Activated naive CD8-positive, alpha-beta T cell treated with anti-CD3 and anti-CD28 coated beads for 36 hours (primary cell): Measurements from ENCODE around the gene GJB2. TPM values are rescaled to one million over a fixed set of nuclear protein-coding genes. Genes with fewer than 3 reads are reported as not detected.

Experiments used
- DNase-seq: peaks from one replicate; pipeline ENCODE4 v3.0.0; 2021
- H3K27ac Mint-ChIP-seq: one replicate; pipeline ENCODE4 v1.8.0; 2022; ENCODE audit warnings: mild to moderate bottlenecking, moderate library complexity, mixed read lengths
- H3K27me3 Mint-ChIP-seq: one replicate; pipeline ENCODE4 v1.8.0; 2022; ENCODE audit warnings: mild to moderate bottlenecking, mixed read lengths
- H3K36me3 Mint-ChIP-seq: one replicate; pipeline ENCODE4 v1.8.0; 2021; ENCODE audit warnings: mild to moderate bottlenecking, mixed read lengths
- H3K4me1 Mint-ChIP-seq: one replicate; pipeline ENCODE4 v1.8.0; 2021; ENCODE audit warnings: mixed read lengths
- H3K4me3 Mint-ChIP-seq: one replicate; pipeline ENCODE4 v1.8.0; 2022; ENCODE audit warnings: mild to moderate bottlenecking, moderate library complexity, mixed read lengths
- H3K9me3 Mint-ChIP-seq: one replicate; pipeline ENCODE4 v1.8.0; 2022; ENCODE audit warnings: mixed read lengths
- total RNA-seq, 2 experiments: library from RNA; stranded (reverse); gene quantifications; one replicate each; pipeline ENCODE4 v1.2.3, GENCODE V29; 2021

GJB2 gene
- total RNA-seq, 2 experiments from 2014 or later: 1.8 to 2.1 TPM

- Mint-ChIP-seq H3K27me3 (peaks cover 27% of the 10 kb centered on the region), H3K27ac (no peak overlapping the region), H3K36me3 (peaks cover 1% of the 10 kb centered on the region), H3K4me3 (no peak overlapping the region), H3K9me3 (no peaks in the 10 kb centered on the region), H3K4me1 (peaks cover 5% of the 10 kb centered on the region)
- DNase-seq: no peak
Observed at GRCh38 chr13:20144141-20144850, 48.4 kb downstream of the GJB2 start.

GRCh38 chr13:20142927-20143480 is 49.7 kb downstream of the GJB2 start:
- H3K4me1 Mint-ChIP-seq: peaks cover 5% of the 10 kb centered on the region
- H3K27ac Mint-ChIP-seq: no peak overlapping the region
- no peak for DNase-seq
- peaks cover 28% of the 10 kb centered on the region for H3K27me3 Mint-ChIP-seq
- H3K36me3 Mint-ChIP-seq: peaks cover 1% of the 10 kb centered on the region
- H3K9me3 Mint-ChIP-seq: no peaks in the 10 kb centered on the region
- no peak overlapping the region for H3K4me3 Mint-ChIP-seq

- Mint-ChIP-seq H3K4me1 (peaks cover 7% of the 10 kb centered on the region), H3K4me3 (no peak overlapping the region), H3K27ac (no peak overlapping the region), H3K36me3 (peaks cover 1% of the 10 kb centered on the region), H3K9me3 (no peaks in the 10 kb centered on the region), H3K27me3 (peaks cover 35% of the 10 kb centered on the region)
- DNase-seq: no peak
Observed at GRCh38 chr13:20142023-20142926, 50.5 kb downstream of the GJB2 start.

GRCh38 chr13:20141238-20142022 is 51.3 kb downstream of the GJB2 start:
- DNase-seq: no peak
- Mint-ChIP-seq H3K36me3 (peaks cover 1% of the 10 kb centered on the region), H3K27ac (no peak overlapping the region), H3K27me3 (peaks cover 42% of the 10 kb centered on the region), H3K9me3 (no peaks in the 10 kb centered on the region), H3K4me1 (peaks cover 10% of the 10 kb centered on the region), H3K4me3 (no peak overlapping the region)

- Mint-ChIP-seq H3K27me3 (peaks cover 45% of the 10 kb centered on the region), H3K27ac (no peak overlapping the region)
Observed at GRCh38 chr13:20140487-20140886, 52.3 kb downstream of the GJB2 start.

GRCh38 chr13:20137875-20138274 is 54.9 kb downstream of the GJB2 start:
- DNase-seq: no peak
- Mint-ChIP-seq H3K4me3 (no peak overlapping the region), H3K27me3 (peaks cover 34% of the 10 kb centered on the region), H3K36me3 (peaks cover 1% of the 10 kb centered on the region), H3K27ac (no peak overlapping the region), H3K4me1 (peaks cover 8% of the 10 kb centered on the region), H3K9me3 (no peaks in the 10 kb centered on the region)

More at GRCh38 chr13:20140487-20140886, 52.3 kb downstream of the GJB2 start:
- DNase-seq: no peak
- peaks cover 1% of the 10 kb centered on the region for H3K36me3 Mint-ChIP-seq
- no peaks in the 10 kb centered on the region for H3K9me3 Mint-ChIP-seq
- peaks cover 10% of the 10 kb centered on the region for H3K4me1 Mint-ChIP-seq
- H3K4me3 Mint-ChIP-seq: no peak overlapping the region

Other genes starting within 250 kb of the GJB2 start
- gene ZMYM2, start 234.2 kb downstream of the GJB2 start, total RNA-seq: 10 to 100 TPM; 52.7 to 58.5 TPM
- gene GJA3, start 31.9 kb downstream of the GJB2 start, total RNA-seq: 1 to 10 TPM; 1.0 TPM
- 1 to 10 TPM; 7.7 to 8.7 TPM for gene GJB6, start 39.4 kb upstream of the GJB2 start, total RNA-seq